ENCODE results near the gene WDR20. TPM values are rescaled to one million over a fixed set of nuclear protein-coding genes. Genes with fewer than 3 reads are reported as not detected.
"Not testable (repeated sequence)": the region's sequence is repeated elsewhere in the genome, so short reads cannot be mapped to it uniquely, and the experiment has no call there.

Gene WDR20
- total RNA-seq, 1 donor from 2014 or later: 28.5 TPM

- H3K27me3 Mint-ChIP-seq (ENCODE audit: unreplicated experiment): peaks cover 4% of the 10 kb centered on the region
- no peak overlapping the region for H3K4me3 Mint-ChIP-seq (ENCODE audit: unreplicated experiment)
- no peaks in the 10 kb centered on the region for H3K36me3 Mint-ChIP-seq (ENCODE audit: low read depth, unreplicated experiment)
- no peak for TF ChIP-seq CTCF (IDR thresholded peaks at IDR 0.05; ENCODE audit: unreplicated experiment)
- DNase-seq (ENCODE audit: low spot score): no peak
- H3K4me1 Mint-ChIP-seq (ENCODE audit: unreplicated experiment): no peaks in the 10 kb centered on the region
- H3K9me3 Mint-ChIP-seq (ENCODE audit: unreplicated experiment): no peaks in the 10 kb centered on the region
- H3K27ac Mint-ChIP-seq (ENCODE audit: unreplicated experiment): no peak overlapping the region
Measured at GRCh38 chr14:102103062-102103695, 36.5 kb upstream of the WDR20 start.

- Mint-ChIP-seq H3K36me3 (ENCODE audit: low read depth, unreplicated experiment) (peaks cover 4% of the 10 kb centered on the region), H3K9me3 (ENCODE audit: unreplicated experiment) (peaks cover 4% of the 10 kb centered on the region)
Measured at GRCh38 chr14:102105369-102105768, 34.3 kb upstream of the WDR20 start.

GRCh38 chr14:102109332-102109731 is 30.4 kb upstream of the WDR20 start:
- H3K4me3 Mint-ChIP-seq (ENCODE audit: unreplicated experiment); DNase-seq (ENCODE audit: low spot score); H3K4me1 Mint-ChIP-seq (ENCODE audit: unreplicated experiment); H3K27me3 Mint-ChIP-seq (ENCODE audit: unreplicated experiment); H3K27ac Mint-ChIP-seq (ENCODE audit: unreplicated experiment); H3K36me3 Mint-ChIP-seq (ENCODE audit: low read depth, unreplicated experiment); H3K9me3 Mint-ChIP-seq (ENCODE audit: unreplicated experiment): not testable (repeated sequence)

More at GRCh38 chr14:102105369-102105768, 34.3 kb upstream of the WDR20 start:
- DNase-seq (ENCODE audit: low spot score): no peak
- Mint-ChIP-seq H3K27me3 (ENCODE audit: unreplicated experiment) (peaks cover 4% of the 10 kb centered on the region), H3K4me1 (ENCODE audit: unreplicated experiment) (no peaks in the 10 kb centered on the region), H3K27ac (ENCODE audit: unreplicated experiment) (no peak overlapping the region), H3K4me3 (ENCODE audit: unreplicated experiment) (no peak overlapping the region)
- no peak for TF ChIP-seq CTCF (IDR thresholded peaks at IDR 0.05; ENCODE audit: unreplicated experiment)

- Mint-ChIP-seq H3K4me3 (ENCODE audit: unreplicated experiment) (no peak overlapping the region), H3K9me3 (ENCODE audit: unreplicated experiment) (peaks cover 4% of the 10 kb centered on the region), H3K27me3 (ENCODE audit: unreplicated experiment) (peaks cover 3% of the 10 kb centered on the region), H3K36me3 (ENCODE audit: low read depth, unreplicated experiment) (peaks cover 6% of the 10 kb centered on the region), H3K4me1 (ENCODE audit: unreplicated experiment) (no peaks in the 10 kb centered on the region), H3K27ac (ENCODE audit: unreplicated experiment) (no peak overlapping the region)
- DNase-seq (ENCODE audit: low spot score): no peak
- no peak for TF ChIP-seq CTCF (IDR thresholded peaks at IDR 0.05; ENCODE audit: unreplicated experiment)
Measured at GRCh38 chr14:102111101-102111500, 28.6 kb upstream of the WDR20 start.

- Mint-ChIP-seq H3K36me3 (ENCODE audit: low read depth, unreplicated experiment) (peaks cover 13% of the 10 kb centered on the region), H3K4me3 (ENCODE audit: unreplicated experiment) (peak overlapping the region; percentile 33), H3K27me3 (ENCODE audit: unreplicated experiment) (peaks cover 7% of the 10 kb centered on the region), H3K27ac (ENCODE audit: unreplicated experiment) (no peak overlapping the region), H3K9me3 (ENCODE audit: unreplicated experiment) (no peaks in the 10 kb centered on the region), H3K4me1 (ENCODE audit: unreplicated experiment) (no peaks in the 10 kb centered on the region)
- no peak for TF ChIP-seq CTCF (IDR thresholded peaks at IDR 0.05; ENCODE audit: unreplicated experiment)
- no peak for DNase-seq (ENCODE audit: low spot score)
Measured at GRCh38 chr14:102116361-102117180, 23.1 kb upstream of the WDR20 start.

Measured in endothelial cell (in vitro differentiated cells).